ENCODE measurements around the gene ZCCHC14. TPM values are rescaled to one million over a fixed set of nuclear protein-coding genes. Genes with fewer than 3 reads are reported as not detected.

Gene ZCCHC14
- total and polyA plus RNA-seq, 10 of the 15 experiments (the other 5 are each of a cell fraction or from before 2014, with no cell fraction given): 0.02 to 0.26 (median 0.05) TPM; not detected in 3

DNA sequence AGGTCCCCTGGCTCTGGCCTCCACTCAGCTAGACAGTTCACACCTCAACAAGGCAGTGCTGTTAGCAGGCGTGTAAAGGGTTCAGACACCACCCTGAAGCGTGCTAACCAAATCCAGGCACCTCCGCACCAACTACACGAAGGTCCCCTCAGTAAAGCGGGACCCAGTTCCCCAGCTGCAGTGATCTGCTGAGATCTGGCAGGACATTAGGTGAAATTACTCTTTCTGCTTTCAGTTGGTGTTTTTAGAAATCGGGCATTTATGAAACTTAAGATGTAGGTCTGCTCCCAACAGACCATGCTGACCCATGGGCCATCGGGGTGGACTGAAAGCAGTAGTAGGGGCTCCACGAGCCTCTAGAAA is 136.4 kb downstream of the ZCCHC14 start:
- ATAC-seq (no peak), DNase-seq (ENCODE audit: low read depth, low spot score) (no peak), FAIRE-seq (no peak)
- Histone ChIP-seq H2AFZ (ENCODE audit: control insufficient read depth, low read depth, low read length) (no peak overlapping the region), H3K4me2 (ENCODE audit: control insufficient read depth, insufficient read depth) (no peak overlapping the region), H3K9me3 (replicated peaks; ENCODE audit: control insufficient read depth, insufficient read depth, low read length) (no peaks in the 10 kb centered on the region), H4K20me1 (ENCODE audit: control insufficient read depth, insufficient read depth) (no peaks in the 10 kb centered on the region), H3K4me1 (ENCODE audit: control insufficient read depth, insufficient read depth, low read length) (no peaks in the 10 kb centered on the region), H3K27ac (ENCODE audit: control insufficient read depth, insufficient read depth) (no peak overlapping the region), H3K79me2 (ENCODE audit: control insufficient read depth, insufficient read depth, low read length) (no peaks in the 10 kb centered on the region), H3K9ac (ENCODE audit: control insufficient read depth, insufficient read depth, low read length) (no peak overlapping the region), H3K36me3 (ENCODE audit: control insufficient read depth in 2 of 2, insufficient read depth in 2 of 2, low read length in 1 of 2) (peaks cover 20% of the 10 kb centered on the region in 2 experiments), H3K4me3 (no peak overlapping the region), H3K27me3 (replicated peaks in 1 of 2; ENCODE audit: control insufficient read depth in 2 of 2, insufficient read depth in 2 of 2, low read length in 1 of 2) (no peaks in the 10 kb centered on the region)
- ChIA-PET RAD21 (ENCODE audit: unreplicated experiment) (no interaction called here), POLR2A (interaction anchor here (0.6 to 0.7 kb wide), 2 partner anchors 9 to 1524 kb away, joined by 4 read pairs; no protein-coding TSS in a partner anchor), CTCF (interaction anchor here (1.3 kb wide), 1 partner anchor 40 kb away, joined by 4 read pairs; the partner anchor contains the start of gene C16orf95), SMC1A (ENCODE audit: uncharacterized antibody, unreplicated experiment) (no interaction called here)
- intact Hi-C loops (cut with micrococcal nuclease; ENCODE audit: unreplicated experiment): no loop called here
- TF ChIP-seq GATAD2B (conservative IDR thresholded peaks at IDR 0.05; ENCODE audit: low read depth): no peak
- no TSS peak for BruUV-seq (replicated peaks)
- 90% methylated on average over 8 of the region's 8 CpGs for WGBS (ENCODE audit: insufficient coverage, insufficient replicate concordance, low lambda C conversion rate, missing lambda C conversion rate)
- in situ Hi-C loops (cut with MboI): no loop called here

Other genes starting within 250 kb of the ZCCHC14 start
- 4.7 and 7.2 TPM in 2 replicates for gene C16orf95, start 175.6 kb downstream of the ZCCHC14 start, total RNA-seq (2014; rRNA removed)
- 3.4 TPM in 2 replicates for gene C16orf95, start 175.6 kb downstream of the ZCCHC14 start, total RNA-seq (2014; rRNA removed; fragmentation: Illumina TruSeq; extraction: Trizol)
- 10.5 and 11.7 TPM in 2 replicates for gene C16orf95, start 175.6 kb downstream of the ZCCHC14 start, total RNA-seq (2021)
- gene C16orf95, start 175.6 kb downstream of the ZCCHC14 start, polyA plus RNA-seq (2011; rRNA removed): 1.8 and 4.8 TPM in 2 replicates
- 1.0 and 1.5 TPM in 2 replicates for gene C16orf95, start 175.6 kb downstream of the ZCCHC14 start, polyA plus RNA-seq (2014; fragmentation: Illumina TruSeq; extraction: Trizol)
- 1 to 10 TPM in 1 of 2 experiments, under 1 TPM in 1; 0.90 to 4.8 TPM for gene C16orf95, start 175.6 kb downstream of the ZCCHC14 start, polyA plus RNA-seq (2014; fragmentation: Nextera tagmentation; extraction: Ambion mirVana)
- 6.2 and 8.1 TPM in 2 replicates for gene C16orf95, start 175.6 kb downstream of the ZCCHC14 start, polyA plus RNA-seq (2014; rRNA removed)
- 10 to 100 TPM; 19.5 to 22.7 TPM for gene C16orf95, start 175.6 kb downstream of the ZCCHC14 start, polyA plus RNA-seq (2016; fragmentation: Nextera tagmentation; extraction: Ambion mirVana)
- gene FBXO31, start 109.2 kb downstream of the ZCCHC14 start, total RNA-seq (2014; rRNA removed): 13.9 and 14.6 TPM in 2 replicates
- gene FBXO31, start 109.2 kb downstream of the ZCCHC14 start, total RNA-seq (2014; rRNA removed; fragmentation: Illumina TruSeq; extraction: Trizol): 7.4 and 8.4 TPM in 2 replicates
- gene FBXO31, start 109.2 kb downstream of the ZCCHC14 start, total RNA-seq (2021): 29.2 and 33.1 TPM in 2 replicates
- gene FBXO31, start 109.2 kb downstream of the ZCCHC14 start, polyA plus RNA-seq (2011; rRNA removed): 9.3 and 14.8 TPM in 2 replicates
- 3.6 and 8.6 TPM in 2 replicates for gene FBXO31, start 109.2 kb downstream of the ZCCHC14 start, polyA plus RNA-seq (2014; fragmentation: Illumina TruSeq; extraction: Trizol)
- under 1 TPM; 0.19 to 0.97 TPM for gene FBXO31, start 109.2 kb downstream of the ZCCHC14 start, polyA plus RNA-seq (2014; fragmentation: Nextera tagmentation; extraction: Ambion mirVana)
- gene FBXO31, start 109.2 kb downstream of the ZCCHC14 start, polyA plus RNA-seq (2014; rRNA removed): 15.8 and 22.6 TPM in 2 replicates
- gene FBXO31, start 109.2 kb downstream of the ZCCHC14 start, polyA plus RNA-seq (2016; fragmentation: Nextera tagmentation; extraction: Ambion mirVana): 10 to 100 TPM in 1 of 2 experiments, 1 to 10 TPM in 1; 10.0 to 10.7 TPM
- 7.4 and 8.1 TPM in 2 replicates for gene MAP1LC3B, start 100.7 kb downstream of the ZCCHC14 start, total RNA-seq (2014; rRNA removed)
- gene MAP1LC3B, start 100.7 kb downstream of the ZCCHC14 start, total RNA-seq (2014; rRNA removed; fragmentation: Illumina TruSeq; extraction: Trizol): 6.1 and 7.2 TPM in 2 replicates
- 21.4 and 21.5 TPM in 2 replicates for gene MAP1LC3B, start 100.7 kb downstream of the ZCCHC14 start, total RNA-seq (2021)
- gene MAP1LC3B, start 100.7 kb downstream of the ZCCHC14 start, polyA plus RNA-seq (2011; rRNA removed): 15.5 and 16.9 TPM in 2 replicates
- gene MAP1LC3B, start 100.7 kb downstream of the ZCCHC14 start, polyA plus RNA-seq (2014; fragmentation: Illumina TruSeq; extraction: Trizol): 22.0 and 27.1 TPM in 2 replicates
- 10 to 100 TPM in 1 of 2 experiments, 1 to 10 TPM in 1; 9.1 to 11.9 TPM for gene MAP1LC3B, start 100.7 kb downstream of the ZCCHC14 start, polyA plus RNA-seq (2014; fragmentation: Nextera tagmentation; extraction: Ambion mirVana)
- gene MAP1LC3B, start 100.7 kb downstream of the ZCCHC14 start, polyA plus RNA-seq (2014; rRNA removed): 9.4 and 10.3 TPM in 2 replicates
- gene MAP1LC3B, start 100.7 kb downstream of the ZCCHC14 start, polyA plus RNA-seq (2016; fragmentation: Nextera tagmentation; extraction: Ambion mirVana): 10 to 100 TPM; 42.7 to 42.8 TPM
- gene JPH3, start 109.5 kb upstream of the ZCCHC14 start, total RNA-seq (2014; rRNA removed): 0.11 TPM in 1 of 2 replicates, not detected in the other
- gene JPH3, start 109.5 kb upstream of the ZCCHC14 start, total RNA-seq (2014; rRNA removed; fragmentation: Illumina TruSeq; extraction: Trizol): not detected in 2 replicates
- 0.05 TPM in 1 of 2 replicates, not detected in the other for gene JPH3, start 109.5 kb upstream of the ZCCHC14 start, total RNA-seq (2021)
- gene JPH3, start 109.5 kb upstream of the ZCCHC14 start, polyA plus RNA-seq (2011; rRNA removed): not detected in 2 replicates
- not detected in 2 replicates for gene JPH3, start 109.5 kb upstream of the ZCCHC14 start, polyA plus RNA-seq (2014; fragmentation: Illumina TruSeq; extraction: Trizol)
- not detected for gene JPH3, start 109.5 kb upstream of the ZCCHC14 start, polyA plus RNA-seq (2014; fragmentation: Nextera tagmentation; extraction: Ambion mirVana)
- gene JPH3, start 109.5 kb upstream of the ZCCHC14 start, polyA plus RNA-seq (2014; rRNA removed): not detected in 2 replicates
- under 1 TPM in 1 of 2 experiments, not detected in 1; 0.05 TPM for gene JPH3, start 109.5 kb upstream of the ZCCHC14 start, polyA plus RNA-seq (2016; fragmentation: Nextera tagmentation; extraction: Ambion mirVana)